GM18498 (cell line): ENCODE data around the gene GNAO1.

Experiments used
- ATAC-seq: cut with Tn5 transposase; IDR thresholded peaks from one replicate; pipeline ENCODE4 v1.9.1; 2021; ENCODE audit warnings: mild to moderate bottlenecking, moderate library complexity; ENCODE audit not compliant: unreplicated experiment

The GNAO1 gene

GRCh38 chr16:56328276-56329022 is 137.2 kb downstream of the GNAO1 start:
- ATAC-seq, result no peak

GRCh38 chr16:56329887-56330286 is 138.6 kb downstream of the GNAO1 start:
- no peak for ATAC-seq

GRCh38 chr16:56330476-56330875 is 139.2 kb downstream of the GNAO1 start:
- no peak for ATAC-seq

GRCh38 chr16:56331399-56331798 is 140.1 kb downstream of the GNAO1 start:
- no peak for ATAC-seq

- no peak for ATAC-seq
Observed at GRCh38 chr16:56331915-56332314, 140.6 kb downstream of the GNAO1 start.

GRCh38 chr16:56332464-56333079 is 141.3 kb downstream of the GNAO1 start:
- no peak for ATAC-seq

- ATAC-seq, result no peak
Observed at GRCh38 chr16:56334761-56335160, 143.5 kb downstream of the GNAO1 start.

- ATAC-seq, result no peak
Observed at GRCh38 chr16:56336071-56336688, 144.9 kb downstream of the GNAO1 start.

- ATAC-seq, result no peak
Observed at GRCh38 chr16:56336711-56337110, 145.4 kb downstream of the GNAO1 start.

- no peak for ATAC-seq
Observed at GRCh38 chr16:56337131-56337857, 146.0 kb downstream of the GNAO1 start.

GRCh38 chr16:56337858-56338325 is 146.6 kb downstream of the GNAO1 start:
- no peak for ATAC-seq

- ATAC-seq, result no peak
Observed at GRCh38 chr16:56338566-56339318, 147.5 kb downstream of the GNAO1 start.

- no peak for ATAC-seq
Observed at GRCh38 chr16:56339431-56340195, 148.3 kb downstream of the GNAO1 start.

- ATAC-seq, result no peak
Observed at GRCh38 chr16:56340416-56340815, 149.1 kb downstream of the GNAO1 start.

- no peak for ATAC-seq
Observed at GRCh38 chr16:56340864-56341365, 149.6 kb downstream of the GNAO1 start.

- ATAC-seq, result no peak
Observed at GRCh38 chr16:56341656-56342399, 150.5 kb downstream of the GNAO1 start.

GRCh38 chr16:56343661-56344517 is 152.6 kb downstream of the GNAO1 start:
- ATAC-seq, result no peak
